Peyer's patch (tissue), 4 donors: ENCODE data around the gene BIN1. TPM values are rescaled to one million over a fixed set of nuclear protein-coding genes. Genes with fewer than 3 reads are reported as not detected.

Experiments
- DNase-seq, 3 donors: peaks; one replicate each; pipeline ENCODE4 v3.0.0-alpha.2; 2017 to 2019
- H3K27ac ChIP-seq, 4 donors: fragments of 200-600 bp; sonication (generic); one replicate each; pipeline ENCODE4 v1.5.1; 2016 to 2019
- H3K27me3 ChIP-seq, 2 donors: fragments of 200-600 bp; sonication (generic); one replicate each; pipeline ENCODE4 v1.5.1; 2019
- H3K36me3 ChIP-seq, 3 donors: fragments of 200-600 bp; sonication (generic); one replicate each; pipeline ENCODE4 v1.5.1; 2016 to 2019
- H3K4me1 ChIP-seq, 4 donors: fragments of 200-600 bp; sonication (generic); one replicate each; pipeline ENCODE4 v1.5.1; 2016 to 2019
- H3K4me3 ChIP-seq, 4 donors: fragments of 200-600 bp; sonication (generic); 1 replicate in 3 of 4; 2 replicates in 1 of 4; pipeline ENCODE4 v1.5.1; 2016 to 2019; ENCODE audit warnings: mild to moderate bottlenecking in 1 of 4
- H3K9me3 ChIP-seq, 4 donors: fragments of 200-600 bp; sonication (generic); one replicate each; pipeline ENCODE4 v1.5.1; 2016 to 2019; ENCODE audit warnings: mild to moderate bottlenecking in 1 of 4
- CTCF ChIP-seq, 6 experiments: fragments of 450-650 bp in 4 of 6; fragments of 200-600 bp in 2 of 6; sonication (generic) in 1 of 6; IDR thresholded peaks; one replicate each; pipeline ENCODE4 v1.5.1; 2017 to 2019; ENCODE audit warnings: antibody characterized with exemption in 6 of 6, mild to moderate bottlenecking in 3 of 6, moderate library complexity in 1 of 6
- POLR2A ChIP-seq, 2 donors: fragments of 450-650 bp; IDR thresholded peaks; one replicate each; pipeline ENCODE4 v1.5.1; 2017; ENCODE audit warnings: antibody characterized with exemption in 2 of 2, mild to moderate bottlenecking in 2 of 2, moderate library complexity in 2 of 2
- total RNA-seq, 4 donors: library from RNA; depleted of rRNA; stranded (reverse); fragments of >200 nt; gene quantifications; one replicate each; pipeline ENCODE4 v1.1.0, GENCODE V29; 2016

Gene BIN1
- total RNA-seq, 4 donors from 2014 or later, result 22.2 to 81.7 (median 47.2) TPM

DNA sequence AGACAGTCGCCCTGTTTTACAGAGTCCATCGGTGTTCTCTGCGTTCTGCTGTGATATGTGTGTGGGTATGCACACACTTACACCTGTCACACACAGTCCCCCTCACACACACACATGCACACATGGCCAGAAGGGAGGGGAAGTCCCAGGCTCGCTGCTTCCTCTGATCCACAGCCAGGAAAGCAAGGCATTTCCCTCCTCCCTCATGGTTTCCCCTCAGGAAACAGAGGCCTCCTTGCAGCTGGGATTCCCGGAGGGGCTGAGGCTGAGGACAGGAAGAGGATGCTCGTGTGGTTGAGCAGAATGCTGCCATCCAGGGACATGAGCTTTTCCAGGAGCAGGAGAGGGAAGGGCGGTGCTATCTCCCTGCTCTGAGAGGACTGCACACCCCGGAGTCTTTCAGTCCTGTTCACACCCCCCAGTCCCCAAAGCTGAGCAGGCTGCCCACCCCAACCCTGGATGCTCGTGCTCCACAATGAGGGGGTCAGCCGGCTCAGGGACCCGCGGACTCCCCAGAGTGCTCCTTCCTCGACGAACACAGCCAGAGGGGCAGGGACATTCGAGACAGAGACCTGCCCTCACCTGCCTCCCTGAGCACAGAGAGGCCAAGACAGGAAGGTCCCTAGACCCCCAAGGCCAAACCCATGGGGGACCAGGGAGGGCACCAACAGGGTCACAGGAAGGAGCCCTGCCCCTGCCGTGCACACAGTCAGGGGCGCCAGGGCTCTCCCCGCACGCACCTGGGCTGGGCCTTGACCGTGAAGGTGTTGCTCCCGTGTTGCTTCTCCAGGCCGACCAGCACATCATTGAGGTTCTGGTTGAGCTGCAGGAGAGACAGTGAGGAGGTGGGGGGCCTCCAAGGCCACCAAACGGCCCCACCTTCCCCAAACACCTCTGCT, 45.3 kb downstream of the BIN1 start:
- no peak for DNase-seq
- Histone ChIP-seq H3K27ac (no peak overlapping the region), H3K27me3 (no peaks in the 10 kb centered on the region), H3K9me3 (no peaks in the 10 kb centered on the region), H3K4me3 (no peak overlapping the region), H3K36me3 (peaks cover 0 to 13% (median 0%) of the 10 kb centered on the region in 3 donors), H3K4me1 (peaks cover 3 to 22% (median 6%) of the 10 kb centered on the region in 4 donors)
- TF ChIP-seq CTCF (IDR thresholded peaks at IDR 0.05) (no peak), POLR2A (IDR thresholded peaks at IDR 0.05) (no peak)

GRCh38 chr2:127060264-127060945, 46.5 kb downstream of the BIN1 start:
- no peak for DNase-seq
- Histone ChIP-seq H3K36me3 (peaks cover 0 to 13% (median 0%) of the 10 kb centered on the region in 3 donors), H3K27me3 (no peaks in the 10 kb centered on the region), H3K27ac (no peak overlapping the region), H3K9me3 (no peaks in the 10 kb centered on the region), H3K4me3 (no peak overlapping the region), H3K4me1 (peaks cover 3 to 14% (median 6%) of the 10 kb centered on the region in 4 donors)
- no peak for TF ChIP-seq CTCF (IDR thresholded peaks at IDR 0.05)
- TF ChIP-seq POLR2A (IDR thresholded peaks at IDR 0.05), result no peak

- Histone ChIP-seq H3K27ac (no peak overlapping the region), H3K9me3 (no peaks in the 10 kb centered on the region), H3K4me1 (peaks cover 0 to 6% (median 1%) of the 10 kb centered on the region in 4 donors), H3K27me3 (no peaks in the 10 kb centered on the region), H3K4me3 (no peak overlapping the region), H3K36me3 (peaks cover 0 to 13% (median 0%) of the 10 kb centered on the region in 3 donors)
- no peak for DNase-seq
- TF ChIP-seq CTCF (IDR thresholded peaks at IDR 0.05), result no peak
- TF ChIP-seq POLR2A (IDR thresholded peaks at IDR 0.05), result no peak
Observed at GRCh38 chr2:127059559-127059958, 47.4 kb downstream of the BIN1 start.

GRCh38 chr2:127058954-127059252, 48.1 kb downstream of the BIN1 start:
- peaks cover 0 to 5% (median 0%) of the 10 kb centered on the region in 4 donors for H3K4me1 ChIP-seq
- no peak overlapping the region for H3K27ac ChIP-seq
- no peaks in the 10 kb centered on the region for H3K9me3 ChIP-seq
- no peak for TF ChIP-seq CTCF (IDR thresholded peaks at IDR 0.05)
- no peak for TF ChIP-seq POLR2A (IDR thresholded peaks at IDR 0.05)
- no peak for DNase-seq
- H3K36me3 ChIP-seq, result peaks cover 0 to 13% (median 0%) of the 10 kb centered on the region in 3 donors
- H3K4me3 ChIP-seq, result no peak overlapping the region
- H3K27me3 ChIP-seq, result no peaks in the 10 kb centered on the region

DNA sequence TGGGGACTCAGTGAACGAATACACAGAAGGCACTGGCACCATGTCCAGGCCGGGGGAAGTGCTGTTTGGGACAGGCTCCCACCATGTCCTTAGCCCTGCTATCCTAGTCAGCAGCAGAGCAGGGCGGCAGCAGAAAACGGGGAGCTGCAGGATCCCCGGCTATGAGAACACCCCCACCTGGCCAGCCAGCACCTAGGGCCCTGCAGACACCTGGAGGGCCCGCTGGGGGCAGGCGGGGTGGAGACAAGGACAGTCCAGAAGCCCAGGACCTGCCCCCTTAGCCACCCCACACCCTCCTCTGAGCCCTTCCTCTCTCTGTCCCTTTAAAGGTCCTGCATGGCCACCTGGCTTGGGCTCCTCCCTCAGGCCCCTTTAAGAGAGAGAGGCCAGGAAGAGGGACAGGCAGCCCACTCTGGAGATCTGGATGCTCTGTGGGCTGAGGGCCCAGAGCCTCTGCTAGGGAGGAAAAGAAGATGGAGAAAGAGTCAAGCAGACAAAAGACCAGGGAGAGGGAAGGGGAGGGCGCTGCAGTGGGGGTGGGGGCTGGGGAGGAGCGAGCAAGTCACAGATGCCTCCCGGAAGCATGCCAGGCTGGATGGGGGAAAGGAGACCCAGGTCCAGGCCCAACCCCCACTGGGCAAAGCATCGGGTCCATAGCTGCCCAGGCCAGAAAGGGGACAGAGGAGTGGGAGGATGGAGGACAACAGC, 48.6 kb downstream of the BIN1 start:
- Histone ChIP-seq H3K4me1 (peaks cover 0 to 7% (median 0%) of the 10 kb centered on the region in 4 donors), H3K9me3 (no peaks in the 10 kb centered on the region), H3K27me3 (no peaks in the 10 kb centered on the region), H3K4me3 (no peak overlapping the region), H3K27ac (no peak overlapping the region), H3K36me3 (peaks cover 0 to 13% (median 0%) of the 10 kb centered on the region in 3 donors)
- TF ChIP-seq POLR2A (IDR thresholded peaks at IDR 0.05) (no peak), CTCF (IDR thresholded peaks at IDR 0.05) (no peak)
- no peak for DNase-seq
